KMS-11 (cell line): ENCODE results near the gene PGAM5.

ENCODE experiments used
- H2AFZ ChIP-seq: fragments of 200-600 bp; sonication (generic); 2 replicates; pipeline ENCODE4 v1.6.1; 2016; ENCODE audit warnings: antibody characterized with exemption, mixed run types, low read depth
- H3K27ac ChIP-seq: fragments of 200-600 bp; sonication (generic); 2 replicates; pipeline ENCODE4 v1.6.1; 2016; ENCODE audit warnings: mild to moderate bottlenecking, mixed run types
- H3K27me3 ChIP-seq: fragments of 200-600 bp; sonication (generic); 2 replicates; pipeline ENCODE4 v1.6.1; 2017; ENCODE audit warnings: mild to moderate bottlenecking, low read depth, mixed run types, moderate library complexity; ENCODE audit not compliant: insufficient read depth
- H3K36me3 ChIP-seq: fragments of 200-600 bp; sonication (generic); 2 replicates; pipeline ENCODE4 v1.6.1; 2017; ENCODE audit warnings: mild to moderate bottlenecking, mixed run types; ENCODE audit not compliant: insufficient read depth
- H3K4me1 ChIP-seq: fragments of 200-600 bp; sonication (generic); 2 replicates; pipeline ENCODE4 v1.6.1; 2016; ENCODE audit warnings: mild to moderate bottlenecking, low read depth, mixed run types; ENCODE audit not compliant: poor library complexity, severe bottlenecking
- H3K4me2 ChIP-seq: fragments of 200-600 bp; sonication (generic); 2 replicates; pipeline ENCODE4 v1.7.0; 2016; ENCODE audit warnings: mild to moderate bottlenecking, mixed run types
- H3K4me3 ChIP-seq: fragments of 200-600 bp; sonication (generic); IDR thresholded peaks from 2 replicates; pipeline ENCODE4 v1.6.1; 2017; ENCODE audit warnings: low read depth, low read length, mixed read lengths; ENCODE audit not compliant: insufficient read depth
- H3K79me2 ChIP-seq: fragments of 200-600 bp; sonication (generic); 2 replicates; pipeline ENCODE4 v1.6.1; 2016; ENCODE audit warnings: low read depth, mixed run types; ENCODE audit not compliant: insufficient read depth
- H3K9ac ChIP-seq: fragments of 200-600 bp; sonication (generic); 2 replicates; pipeline ENCODE4 v1.6.1; 2016; ENCODE audit warnings: mild to moderate bottlenecking, mixed run types
- H4K20me1 ChIP-seq: fragments of 200-600 bp; sonication (generic); 2 replicates; pipeline ENCODE4 v1.6.1; 2016; ENCODE audit warnings: mild to moderate bottlenecking, mixed run types; ENCODE audit not compliant: insufficient read depth
- CTCF ChIP-seq: fragments of 200-600 bp; sonication (generic); conservative IDR thresholded peaks from 2 replicates; pipeline ENCODE4 v1.6.1; 2017; ENCODE audit warnings: low read depth, mild to moderate bottlenecking, antibody characterized with exemption, low read length, moderate library complexity, mixed read lengths

The PGAM5 gene

GRCh38 chr12:132735496-132735895 is 24.9 kb downstream of the PGAM5 start:
- Histone ChIP-seq H3K4me2 (no peak overlapping the region), H3K36me3 (no peaks in the 10 kb centered on the region; the same call in 1 of the 2 replicates), H4K20me1 (no peaks in the 10 kb centered on the region), H3K4me1 (no peaks in the 10 kb centered on the region), H3K9ac (no peak overlapping the region), H3K79me2 (no peaks in the 10 kb centered on the region), H2AFZ (no peak overlapping the region), H3K27ac (no peak overlapping the region), H3K4me3 (no peak overlapping the region), H3K27me3 (no peaks in the 10 kb centered on the region)
- TF ChIP-seq CTCF: no peak

GRCh38 chr12:132736378-132736777 is 25.7 kb downstream of the PGAM5 start:
- Histone ChIP-seq H3K9ac (no peak overlapping the region), H3K4me3 (no peak overlapping the region), H4K20me1 (no peaks in the 10 kb centered on the region), H3K79me2 (no peaks in the 10 kb centered on the region), H2AFZ (no peak overlapping the region), H3K27me3 (no peaks in the 10 kb centered on the region), H3K27ac (no peak overlapping the region), H3K4me1 (no peaks in the 10 kb centered on the region), H3K36me3 (no peaks in the 10 kb centered on the region; the same call in 1 of the 2 replicates), H3K4me2 (no peak overlapping the region)
- TF ChIP-seq CTCF: no peak

GRCh38 chr12:132736913-132737312 is 26.3 kb downstream of the PGAM5 start:
- H3K79me2 ChIP-seq: no peaks in the 10 kb centered on the region
- H4K20me1 ChIP-seq: no peaks in the 10 kb centered on the region
- no peak overlapping the region for H2AFZ ChIP-seq
- H3K27ac ChIP-seq: no peak overlapping the region
- H3K27me3 ChIP-seq: no peaks in the 10 kb centered on the region
- no peak overlapping the region for H3K4me3 ChIP-seq
- no peak overlapping the region for H3K9ac ChIP-seq
- no peak for TF ChIP-seq CTCF
- no peak overlapping the region for H3K4me2 ChIP-seq
- no peaks in the 10 kb centered on the region for H3K4me1 ChIP-seq
- no peaks in the 10 kb centered on the region; the same call in 1 of the 2 replicates for H3K36me3 ChIP-seq

GRCh38 chr12:132739600-132740312 is 29.1 kb downstream of the PGAM5 start:
- no peak overlapping the region for H3K4me3 ChIP-seq
- no peak overlapping the region for H3K9ac ChIP-seq
- no peak overlapping the region for H3K4me2 ChIP-seq
- no peaks in the 10 kb centered on the region for H4K20me1 ChIP-seq
- H3K79me2 ChIP-seq: no peaks in the 10 kb centered on the region
- TF ChIP-seq CTCF: no peak
- no peaks in the 10 kb centered on the region; the same call in 1 of the 2 replicates for H3K36me3 ChIP-seq
- no peak overlapping the region for H2AFZ ChIP-seq
- H3K4me1 ChIP-seq: no peaks in the 10 kb centered on the region
- no peak overlapping the region for H3K27ac ChIP-seq
- H3K27me3 ChIP-seq: no peaks in the 10 kb centered on the region
